ENCODE measurements around the gene ARHGAP28. TPM values are rescaled to one million over a fixed set of nuclear protein-coding genes. Genes with fewer than 3 reads are reported as not detected.

Gene ARHGAP28
- total RNA-seq, 4 donors from 2014 or later = 2.5 to 11.1 (median 5.5) TPM

GRCh38 chr18:6948281-6949055, 219.0 kb downstream of the ARHGAP28 start:
- no peaks in the 10 kb centered on the region for H3K4me1 ChIP-seq
- DNase-seq (ENCODE audit: low spot score in 2 of 2) = no peak
- 81% methylated on average over 16 of the region's 16 CpGs for WGBS

DNA sequence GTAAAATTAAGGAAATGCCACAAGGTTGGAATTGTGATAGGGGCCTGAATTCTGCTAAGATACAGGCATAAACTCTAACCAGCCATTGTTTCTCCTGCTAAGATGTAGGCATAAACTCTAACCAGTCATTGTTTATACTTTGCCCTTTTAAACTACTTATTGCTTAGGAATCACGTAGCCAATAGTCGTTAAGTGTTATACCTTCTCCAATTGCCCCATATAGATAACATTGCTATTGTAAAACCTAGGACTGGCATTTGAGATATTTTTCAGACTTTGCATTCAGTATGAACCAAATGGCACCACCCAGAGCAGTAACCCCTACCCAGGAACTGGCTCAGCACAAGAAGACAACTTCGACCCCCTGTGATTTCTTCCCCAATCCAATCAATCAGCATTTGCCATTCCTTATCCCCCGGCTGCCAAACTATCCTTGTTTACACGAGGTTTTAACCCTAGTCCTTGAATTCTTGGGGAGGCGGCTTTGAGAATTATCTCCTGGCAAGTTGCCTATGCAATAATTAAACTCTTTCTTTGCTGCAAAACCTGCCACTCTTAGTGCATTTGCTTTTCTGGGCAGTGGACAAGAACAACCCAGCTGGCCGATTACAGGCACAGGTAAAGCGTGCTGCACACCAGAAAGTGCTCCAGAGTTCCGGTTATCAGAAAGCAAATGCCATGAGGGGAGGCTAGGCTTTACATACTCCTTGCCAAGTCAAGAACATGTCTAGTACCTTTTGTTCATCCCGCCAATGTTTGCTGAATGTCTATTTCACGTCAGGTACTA, 220.5 kb downstream of the ARHGAP28 start:
- no peak overlapping the region for H3K27ac ChIP-seq
- H3K4me3 ChIP-seq = no peak overlapping the region
- H3K9me3 ChIP-seq = no peaks in the 10 kb centered on the region
- TF ChIP-seq POLR2AphosphoS5 (IDR thresholded peaks at IDR 0.05) (no peak), POLR2A (IDR thresholded peaks at IDR 0.05) (no peak), EP300 (IDR thresholded peaks at IDR 0.05) (no peak)
- TF ChIP-seq, protein P1, sequence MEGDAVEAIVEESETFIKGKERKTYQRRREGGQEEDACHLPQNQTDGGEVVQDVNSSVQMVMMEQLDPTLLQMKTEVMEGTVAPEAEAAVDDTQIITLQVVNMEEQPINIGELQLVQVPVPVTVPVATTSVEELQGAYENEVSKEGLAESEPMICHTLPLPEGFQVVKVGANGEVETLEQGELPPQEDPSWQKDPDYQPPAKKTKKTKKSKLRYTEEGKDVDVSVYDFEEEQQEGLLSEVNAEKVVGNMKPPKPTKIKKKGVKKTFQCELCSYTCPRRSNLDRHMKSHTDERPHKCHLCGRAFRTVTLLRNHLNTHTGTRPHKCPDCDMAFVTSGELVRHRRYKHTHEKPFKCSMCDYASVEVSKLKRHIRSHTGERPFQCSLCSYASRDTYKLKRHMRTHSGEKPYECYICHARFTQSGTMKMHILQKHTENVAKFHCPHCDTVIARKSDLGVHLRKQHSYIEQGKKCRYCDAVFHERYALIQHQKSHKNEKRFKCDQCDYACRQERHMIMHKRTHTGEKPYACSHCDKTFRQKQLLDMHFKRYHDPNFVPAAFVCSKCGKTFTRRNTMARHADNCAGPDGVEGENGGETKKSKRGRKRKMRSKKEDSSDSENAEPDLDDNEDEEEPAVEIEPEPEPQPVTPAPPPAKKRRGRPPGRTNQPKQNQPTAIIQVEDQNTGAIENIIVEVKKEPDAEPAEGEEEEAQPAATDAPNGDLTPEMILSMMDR (IDR thresholded peaks at IDR 0.05) = no peak
- no peaks in the 10 kb centered on the region for H3K4me1 ChIP-seq
- WGBS = 78% methylated on average over 11 of the region's 11 CpGs
- no peaks in the 10 kb centered on the region for H3K27me3 ChIP-seq
- H3K36me3 ChIP-seq = no peaks in the 10 kb centered on the region
- DNase-seq (ENCODE audit: low spot score in 2 of 2) = no peak

More at GRCh38 chr18:6948281-6949055, 219.0 kb downstream of the ARHGAP28 start:
- Histone ChIP-seq H3K27me3 (no peaks in the 10 kb centered on the region), H3K27ac (no peak overlapping the region), H3K36me3 (no peaks in the 10 kb centered on the region), H3K4me3 (no peak overlapping the region), H3K9me3 (no peaks in the 10 kb centered on the region)
- TF ChIP-seq POLR2AphosphoS5 (IDR thresholded peaks at IDR 0.05) = no peak

- Histone ChIP-seq H3K36me3 (no peaks in the 10 kb centered on the region), H3K9me3 (no peaks in the 10 kb centered on the region), H3K27ac (no peak overlapping the region), H3K4me3 (no peak overlapping the region), H3K27me3 (no peaks in the 10 kb centered on the region), H3K4me1 (no peaks in the 10 kb centered on the region)
- TF ChIP-seq POLR2AphosphoS5 (IDR thresholded peaks at IDR 0.05) (no peak), POLR2A (IDR thresholded peaks at IDR 0.05) (no peak)
- no peak for DNase-seq (ENCODE audit: low spot score in 2 of 2)
- 90% methylated on average over 14 of the region's 14 CpGs for WGBS
Observed at GRCh38 chr18:6950641-6951040, 221.1 kb downstream of the ARHGAP28 start.

GRCh38 chr18:6951336-6952090, 222.0 kb downstream of the ARHGAP28 start:
- no peak overlapping the region for H3K27ac ChIP-seq
- no peak for DNase-seq (ENCODE audit: low spot score in 2 of 2)

GRCh38 chr18:6954501-6954900, 225.0 kb downstream of the ARHGAP28 start:
- 96% methylated on average over 4 of the region's 4 CpGs for WGBS
- Histone ChIP-seq H3K4me1 (no peaks in the 10 kb centered on the region), H3K4me3 (no peak overlapping the region), H3K27ac (no peak overlapping the region), H3K27me3 (no peaks in the 10 kb centered on the region), H3K9me3 (no peaks in the 10 kb centered on the region), H3K36me3 (no peaks in the 10 kb centered on the region)
- TF ChIP-seq POLR2A (IDR thresholded peaks at IDR 0.05) (no peak), POLR2AphosphoS5 (IDR thresholded peaks at IDR 0.05) (no peak), EP300 (IDR thresholded peaks at IDR 0.05) (no peak)
- TF ChIP-seq, protein P1 (IDR thresholded peaks at IDR 0.05) = no peak
- no peak for DNase-seq (ENCODE audit: low spot score in 2 of 2)

More at GRCh38 chr18:6951336-6952090, 222.0 kb downstream of the ARHGAP28 start:
- TF ChIP-seq POLR2AphosphoS5 (IDR thresholded peaks at IDR 0.05) (no peak), POLR2A (IDR thresholded peaks at IDR 0.05) (no peak), EP300 (IDR thresholded peaks at IDR 0.05) (no peak)
- TF ChIP-seq, protein P1 (IDR thresholded peaks at IDR 0.05) = no peak
- H3K4me3 ChIP-seq = no peak overlapping the region
- H3K36me3 ChIP-seq = no peaks in the 10 kb centered on the region
- no peaks in the 10 kb centered on the region for H3K4me1 ChIP-seq
- H3K9me3 ChIP-seq = no peaks in the 10 kb centered on the region
- H3K27me3 ChIP-seq = no peaks in the 10 kb centered on the region
- 85% methylated on average over 17 of the region's 17 CpGs for WGBS
